ENCODE results near the gene MMP23B. TPM values are rescaled to one million over a fixed set of nuclear protein-coding genes. Genes with fewer than 3 reads are reported as not detected.

The MMP23B gene
- polyA plus RNA-seq, 2 of the 4 experiments (the other 2 are of a cell fraction): 1.0 TPM; not detected in 1

GRCh38 chr1:1598051-1598719 lies 33.8 kb upstream of the MMP23B start:
- peak overlapping the region; percentile 58 for H3K4me2 ChIP-seq
- no peak overlapping the region for H3K27ac ChIP-seq
- H3K4me1 ChIP-seq: peaks cover 11% of the 10 kb centered on the region
- POLR2A ChIA-PET: no interaction called here
- no peaks in the 10 kb centered on the region for H3K9me3 ChIP-seq
- TF ChIP-seq, protein P1, sequence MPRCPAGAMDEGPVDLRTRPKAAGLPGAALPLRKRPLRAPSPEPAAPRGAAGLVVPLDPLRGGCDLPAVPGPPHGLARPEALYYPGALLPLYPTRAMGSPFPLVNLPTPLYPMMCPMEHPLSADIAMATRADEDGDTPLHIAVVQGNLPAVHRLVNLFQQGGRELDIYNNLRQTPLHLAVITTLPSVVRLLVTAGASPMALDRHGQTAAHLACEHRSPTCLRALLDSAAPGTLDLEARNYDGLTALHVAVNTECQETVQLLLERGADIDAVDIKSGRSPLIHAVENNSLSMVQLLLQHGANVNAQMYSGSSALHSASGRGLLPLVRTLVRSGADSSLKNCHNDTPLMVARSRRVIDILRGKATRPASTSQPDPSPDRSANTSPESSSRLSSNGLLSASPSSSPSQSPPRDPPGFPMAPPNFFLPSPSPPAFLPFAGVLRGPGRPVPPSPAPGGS (IDR thresholded peaks at IDR 0.05): no peak
- TF ChIP-seq SREBF2 (IDR thresholded peaks at IDR 0.05) (no peak), NR3C1 (IDR thresholded peaks at IDR 0.05) (no peak), ZNF302 (CRISPR knock-in tag; IDR thresholded peaks at IDR 0.05) (no peak), HOXB5 (CRISPR knock-in tag; IDR thresholded peaks at IDR 0.05) (no peak), ZFP36 (IDR thresholded peaks at IDR 0.05; ENCODE audit: borderline replicate concordance, partially characterized antibody) (no peak), ESRRA (IDR thresholded peaks at IDR 0.05; ENCODE audit: borderline replicate concordance, low read length) (no peak), EP300 (IDR thresholded peaks at IDR 0.05) (no peak), MAFK (IDR thresholded peaks at IDR 0.05; ENCODE audit: partially characterized antibody) (no peak)
- TF ChIP-seq, protein P2, sequence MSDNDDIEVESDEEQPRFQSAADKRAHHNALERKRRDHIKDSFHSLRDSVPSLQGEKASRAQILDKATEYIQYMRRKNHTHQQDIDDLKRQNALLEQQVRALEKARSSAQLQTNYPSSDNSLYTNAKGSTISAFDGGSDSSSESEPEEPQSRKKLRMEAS (IDR thresholded peaks at IDR 0.05): no peak
- no peak overlapping the region for H3K4me3 ChIP-seq
- CTCF ChIA-PET: interaction anchor here (0.9 to 1.6 kb wide), 4 partner anchors 15 to 28 kb away, joined by 3 to 9 read pairs (median 4); partner anchors contain the start of gene MIB2
- no peak for DNase-seq (ENCODE audit: low read depth in 1 of 2, low spot score in 1 of 2)
- no peak for FAIRE-seq
- 72% methylated on average over 19 of the region's 28 CpGs for WGBS (ENCODE audit: missing lambda C conversion rate)
- ATAC-seq: no peak

GRCh38 chr1:1598720-1599029 lies 33.3 kb upstream of the MMP23B start:
- ChIA-PET CTCF (interaction anchor here (0.7 to 1.6 kb wide), 2 partner anchors 16 to 51 kb away, joined by 3 to 9 read pairs; partner anchors contain the start of gene MIB2), POLR2A (no interaction called here)
- DNase-seq (ENCODE audit: low read depth in 1 of 2, low spot score in 1 of 2): no peak
- H3K9me3 ChIP-seq: no peaks in the 10 kb centered on the region
- no peak for TF ChIP-seq TP53 (CRISPR knock-in tag; IDR thresholded peaks at IDR 0.05)
- TF ChIP-seq EHMT2 (IDR thresholded peaks at IDR 0.05; ENCODE audit: low read depth): no peak
- no peak for TF ChIP-seq TFCP2L1 (CRISPR knock-in tag; IDR thresholded peaks at IDR 0.05)
- TF ChIP-seq POLR2AphosphoS2 (conservative IDR thresholded peaks at IDR 0.05; ENCODE audit: low read length): no peak
- no peak for TF ChIP-seq ZC3H11A (IDR thresholded peaks at IDR 0.05)
- no peak for TF ChIP-seq FOXS1 (CRISPR knock-in tag; IDR thresholded peaks at IDR 0.05)
- FAIRE-seq: no peak
- peaks cover 11% of the 10 kb centered on the region for H3K4me1 ChIP-seq
- no peak overlapping the region for H3K4me3 ChIP-seq
- no peak overlapping the region for H3K4me2 ChIP-seq
- H3K27ac ChIP-seq: no peak overlapping the region
- ATAC-seq: no peak
- WGBS (ENCODE audit: missing lambda C conversion rate): 98% methylated on average over 8 of the region's 13 CpGs

DNA sequence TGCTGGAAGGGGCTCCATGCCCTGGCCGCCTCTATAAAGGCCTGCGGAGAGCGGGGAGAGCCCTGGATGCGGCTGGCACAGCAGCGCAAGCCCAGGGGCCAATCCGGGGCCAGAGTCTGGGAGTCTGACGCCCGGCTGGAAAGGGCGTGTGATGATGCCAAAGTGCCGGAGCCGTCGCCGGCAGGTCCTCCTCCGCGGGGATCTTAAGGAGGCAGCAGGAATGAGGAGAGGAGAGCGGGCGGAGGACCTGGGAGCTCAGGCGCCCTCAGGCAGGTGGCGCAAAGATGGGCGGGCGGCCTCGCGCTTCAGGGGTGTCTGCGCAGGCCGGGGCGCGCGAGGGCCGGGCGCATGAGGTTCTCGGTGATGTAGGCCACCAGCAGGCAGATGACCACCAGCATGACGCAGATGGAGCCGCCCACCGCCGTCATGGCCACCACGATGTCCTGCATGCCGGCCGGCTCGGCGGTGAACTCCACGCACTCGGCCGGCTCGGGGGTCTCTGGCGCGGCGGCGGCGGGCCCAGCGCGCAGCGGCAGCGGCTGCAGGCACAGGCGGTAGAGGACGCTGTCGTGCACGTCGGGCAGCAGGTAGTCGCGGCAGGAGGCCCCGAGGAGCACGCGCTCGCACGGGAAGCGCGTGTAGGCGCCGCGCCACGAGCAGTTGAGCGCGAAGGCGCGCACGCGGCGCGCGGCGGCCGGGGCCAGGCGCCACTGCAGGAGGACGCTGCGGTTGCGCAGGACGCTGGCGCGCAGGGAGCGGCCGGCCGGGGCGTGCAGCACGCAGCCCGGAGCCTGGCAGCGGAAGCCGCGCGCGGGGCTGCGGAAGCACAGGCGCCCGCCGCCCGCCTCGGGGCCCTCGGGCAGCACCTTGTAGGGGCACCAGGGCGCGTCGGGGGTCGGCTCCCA lies 32.7 kb upstream of the MMP23B start:
- H3K27ac ChIP-seq: peak overlapping the region; percentile 54 to 88
- TF ChIP-seq HEYL (CRISPR knock-in tag; IDR thresholded peaks at IDR 0.05) (no peak), FOXS1 (CRISPR knock-in tag; IDR thresholded peaks at IDR 0.05) (no peak), E2F6 (IDR thresholded peaks at IDR 0.05; ENCODE audit: borderline replicate concordance, low read depth) (peak; percentile 50; the same call in 1 of the 2 replicates), CTCF (IDR thresholded peaks at IDR 0.05) (no peak)
- TF ChIP-seq, protein P1 (IDR thresholded peaks at IDR 0.05): no peak
- WGBS (ENCODE audit: missing lambda C conversion rate): 56% methylated on average over 34 of the region's 111 CpGs
- H3K4me3 ChIP-seq: peak overlapping the region; percentile 51
- H3K4me1 ChIP-seq: peaks cover 11% of the 10 kb centered on the region
- POLR2A ChIA-PET: no interaction called here
- FAIRE-seq (no peak), DNase-seq (ENCODE audit: low read depth in 1 of 2, low spot score in 1 of 2) (no peak), ATAC-seq (peak in 1 of 2 experiments; percentile 35; a peak in 1 of 6 replicates)
- CTCF ChIA-PET: interaction anchor here (0.7 kb wide), 1 partner anchor 51 kb away, joined by 3 read pairs; no protein-coding TSS in a partner anchor
- H3K4me2 ChIP-seq: peak overlapping the region; percentile 78
- no peaks in the 10 kb centered on the region for H3K9me3 ChIP-seq
